ENCODE measurements around the gene NPIPB6.
"Not testable (repeated sequence)": the region's sequence is repeated elsewhere in the genome, so short reads cannot be mapped to it uniquely, and the experiment has no call there.

The NPIPB6 gene

GRCh38 chr16:28363408-28363807, at the start of gene NPIPB6:
Gene NPIPB6, minus strand, starts transcription at chr16:28363508. Its CDS starts 686 bp downstream, at chr16:28362822.
- H3K9me3 Mint-ChIP-seq, H3K27me3 Mint-ChIP-seq, ATAC-seq, H3K27ac Mint-ChIP-seq, DNase-seq, H3K4me1 Mint-ChIP-seq, H3K4me3 Mint-ChIP-seq: not testable (repeated sequence)

GRCh38 chr16:28403220-28404072, 40.1 kb upstream of the NPIPB6 start, which contains the start of gene EIF3CL:
Gene EIF3CL, minus strand, starts transcription at chr16:28403841. Its CDS starts 223 bp downstream, at chr16:28403618.
- ATAC-seq: peak; percentile 100
- H3K4me1 Mint-ChIP-seq, H3K27me3 Mint-ChIP-seq, DNase-seq, H3K9me3 Mint-ChIP-seq: not testable (repeated sequence)
- Mint-ChIP-seq H3K4me3 (peak within 1 kb of the TSS; percentile 44 to 76), H3K27ac (peak within 1 kb of the TSS in 1 of 2 donors; percentile 80)

- H3K27me3 Mint-ChIP-seq, H3K4me1 Mint-ChIP-seq, DNase-seq, H3K4me3 Mint-ChIP-seq, H3K9me3 Mint-ChIP-seq, ATAC-seq, H3K27ac Mint-ChIP-seq: not testable (repeated sequence)
These were observed 28.7 kb upstream of the NPIPB6 start for GRCh38 chr16:28392054-28392453.

GRCh38 chr16:28382177-28382867, 19.0 kb upstream of the NPIPB6 start:
- H3K27me3 Mint-ChIP-seq, H3K9me3 Mint-ChIP-seq, DNase-seq, ATAC-seq, H3K4me3 Mint-ChIP-seq, H3K27ac Mint-ChIP-seq, H3K4me1 Mint-ChIP-seq: not testable (repeated sequence)

GRCh38 chr16:28377822-28378221, 14.5 kb upstream of the NPIPB6 start:
- DNase-seq, H3K4me3 Mint-ChIP-seq, ATAC-seq, H3K27me3 Mint-ChIP-seq, H3K9me3 Mint-ChIP-seq, H3K27ac Mint-ChIP-seq, H3K4me1 Mint-ChIP-seq: not testable (repeated sequence)

- H3K9me3 Mint-ChIP-seq, H3K27me3 Mint-ChIP-seq, H3K4me3 Mint-ChIP-seq, DNase-seq, H3K4me1 Mint-ChIP-seq, H3K27ac Mint-ChIP-seq: not testable (repeated sequence)
- peak; percentile 46 for ATAC-seq
These were observed 13.9 kb upstream of the NPIPB6 start for GRCh38 chr16:28377108-28377625.

- not testable (repeated sequence) for H3K4me3 Mint-ChIP-seq, H3K4me1 Mint-ChIP-seq, DNase-seq
These were observed 11.8 kb upstream of the NPIPB6 start for GRCh38 chr16:28375115-28375514.

GRCh38 chr16:28374281-28374680, 11.0 kb upstream of the NPIPB6 start:
- H3K4me3 Mint-ChIP-seq, H3K9me3 Mint-ChIP-seq, DNase-seq, H3K27ac Mint-ChIP-seq, H3K27me3 Mint-ChIP-seq, H3K4me1 Mint-ChIP-seq: not testable (repeated sequence)
- ATAC-seq: peak; percentile 41

More at GRCh38 chr16:28375115-28375514, 11.8 kb upstream of the NPIPB6 start:
- peak; percentile 64 for ATAC-seq
- H3K27ac Mint-ChIP-seq, H3K9me3 Mint-ChIP-seq, H3K27me3 Mint-ChIP-seq: not testable (repeated sequence)

- not testable (repeated sequence) for H3K9me3 Mint-ChIP-seq, ATAC-seq, DNase-seq, H3K27me3 Mint-ChIP-seq, H3K4me1 Mint-ChIP-seq, H3K4me3 Mint-ChIP-seq, H3K27ac Mint-ChIP-seq
These were observed 4.6 kb upstream of the NPIPB6 start for GRCh38 chr16:28367926-28368325.

GRCh38 chr16:28364268-28365173, 1.2 kb upstream of the NPIPB6 start:
- H3K27ac Mint-ChIP-seq: peak overlapping the region in 1 of 2 donors; percentile 54
- DNase-seq (peak; percentile 18 to 35), ATAC-seq (peak; percentile 97)
- not testable (repeated sequence) for H3K9me3 Mint-ChIP-seq, H3K4me1 Mint-ChIP-seq, H3K27me3 Mint-ChIP-seq
- peak overlapping the region in 1 of 2 donors; percentile 64 for H3K4me3 Mint-ChIP-seq

- not testable (repeated sequence) for H3K9me3 Mint-ChIP-seq, DNase-seq, ATAC-seq, H3K27me3 Mint-ChIP-seq, H3K27ac Mint-ChIP-seq, H3K4me1 Mint-ChIP-seq, H3K4me3 Mint-ChIP-seq
These were observed 708 bp downstream of the NPIPB6 start for GRCh38 chr16:28362600-28362999.

- not testable (repeated sequence) for ATAC-seq, H3K4me1 Mint-ChIP-seq, H3K9me3 Mint-ChIP-seq, H3K27me3 Mint-ChIP-seq, H3K27ac Mint-ChIP-seq, DNase-seq, H3K4me3 Mint-ChIP-seq
These were observed 25.1 kb downstream of the NPIPB6 start for GRCh38 chr16:28338230-28338629.

GRCh38 chr16:28336940-28337710, 26.2 kb downstream of the NPIPB6 start:
- not testable (repeated sequence) for H3K27me3 Mint-ChIP-seq, DNase-seq, H3K4me3 Mint-ChIP-seq, H3K9me3 Mint-ChIP-seq, ATAC-seq, H3K4me1 Mint-ChIP-seq, H3K27ac Mint-ChIP-seq

GRCh38 chr16:28335678-28336077, 27.6 kb downstream of the NPIPB6 start:
- H3K27me3 Mint-ChIP-seq, DNase-seq, H3K9me3 Mint-ChIP-seq, H3K27ac Mint-ChIP-seq, H3K4me1 Mint-ChIP-seq, ATAC-seq, H3K4me3 Mint-ChIP-seq: not testable (repeated sequence)
